Sigmoid colon (tissue), 3 donors: Measurements from ENCODE around the gene PIM3.

Experiments used
- CTCF ChIP-seq, 4 experiments: fragments of 450-650 bp in 3 of 4; fragments of 200-600 bp in 1 of 4; IDR thresholded peaks; one replicate each; pipeline ENCODE4 v1.5.1; 2016 to 2019; ENCODE audit warnings: antibody characterized with exemption in 4 of 4, mild to moderate bottlenecking in 3 of 4, moderate library complexity in 2 of 4
- POLR2A ChIP-seq, 2 donors: fragments of 450-650 bp; IDR thresholded peaks; one replicate each; pipeline ENCODE4 v1.6.1; 2016; ENCODE audit warnings: antibody characterized with exemption in 2 of 2, mild to moderate bottlenecking in 2 of 2, moderate library complexity in 2 of 2

GRCh38 chr22:49930596-49931412 is 29.8 kb upstream of the PIM3 start:
- TF ChIP-seq CTCF (IDR thresholded peaks at IDR 0.05) (peak in 2 of 4 experiments; percentile 26 to 34), POLR2A (IDR thresholded peaks at IDR 0.05) (no peak)
